Nasal cavity respiratory epithelium epithelial cell of viscerocranial mucosa (primary cell): ENCODE data around the gene RSU1. TPM values are rescaled to one million over a fixed set of nuclear protein-coding genes. Genes with fewer than 3 reads are reported as not detected.

Source experiments
- total RNA-seq: library from RNA; depleted of rRNA; stranded (reverse); fragments of >200 nt; gene quantifications from 2 replicates; pipeline ENCODE4 v1.2.3, GENCODE V29; 2014

RSU1 gene
- 21.9 and 52.7 TPM in 2 replicates for total RNA-seq

DNA sequence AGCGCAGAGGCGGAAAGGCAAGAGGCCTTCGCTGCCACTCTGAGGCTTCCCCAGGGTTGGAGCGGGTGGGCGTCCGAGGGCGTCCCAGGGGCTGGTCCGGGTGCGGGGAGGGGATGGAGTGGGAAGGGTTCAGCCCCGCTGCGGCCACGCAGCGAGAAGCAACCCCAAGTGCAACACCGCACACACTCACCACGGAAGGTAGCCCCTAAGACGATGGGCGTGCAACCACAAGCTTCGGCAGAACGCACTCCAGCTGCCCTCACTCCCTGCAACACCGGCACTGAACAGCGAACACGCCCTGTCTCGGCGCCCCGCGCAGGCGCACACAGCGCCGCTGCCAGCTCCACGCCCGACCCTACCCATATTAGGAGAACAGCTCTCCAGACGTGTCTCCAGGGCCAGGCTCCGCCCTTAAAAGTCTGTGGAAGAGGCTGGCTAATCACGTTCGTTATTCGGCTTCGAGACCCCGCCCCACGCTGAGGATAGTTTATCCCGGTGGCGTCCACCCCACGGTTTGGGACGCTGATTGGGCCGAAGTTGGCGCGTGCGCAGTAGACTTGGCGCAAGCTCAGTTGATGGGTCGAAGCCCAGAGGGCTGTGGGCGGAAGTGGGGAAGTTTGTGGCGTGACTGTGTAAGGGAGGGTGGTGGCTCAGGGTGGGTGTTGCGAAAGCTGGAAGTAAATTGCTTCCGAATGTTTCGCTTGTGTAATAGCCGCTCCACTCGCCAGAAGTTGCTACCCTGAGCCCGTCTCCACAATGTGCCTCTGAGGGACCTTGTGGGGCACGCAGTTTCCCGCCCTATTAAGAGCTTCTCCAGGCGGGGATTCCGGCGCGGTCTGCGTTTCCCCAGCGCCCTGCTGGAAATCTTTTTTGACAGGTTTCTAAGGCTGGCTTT is at the start of gene RSU1:
TSS of gene RSU1 (minus strand) at position 300 of the 895 bp plus-strand sequence. CDS start 343 bp downstream, outside the sequence.

